ENCODE results near the gene TKFC.

DNA sequence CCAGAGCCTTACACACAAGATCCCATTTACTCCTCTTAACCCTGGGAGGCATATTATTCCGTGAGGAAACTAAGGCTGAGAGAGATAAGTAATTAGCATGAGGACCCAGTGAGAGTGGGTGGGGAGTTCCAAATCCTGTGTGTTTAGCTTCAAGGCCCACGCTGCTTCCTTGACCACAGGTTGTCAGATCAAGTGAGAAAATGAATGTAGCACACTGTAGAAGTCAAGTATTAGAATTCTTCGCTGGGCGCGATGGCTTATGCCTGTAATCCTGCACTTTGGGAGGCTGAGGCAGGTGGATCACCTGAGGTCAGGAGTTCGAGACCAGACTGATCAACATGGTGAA is 24.8 kb downstream of the TKFC start:
- TF ChIP-seq POLR2AphosphoS5 (IDR thresholded peaks at IDR 0.05) (no peak), EP300 (IDR thresholded peaks at IDR 0.05) (no peak), POLR2A (IDR thresholded peaks at IDR 0.05) (no peak)
- TF ChIP-seq, protein P1, sequence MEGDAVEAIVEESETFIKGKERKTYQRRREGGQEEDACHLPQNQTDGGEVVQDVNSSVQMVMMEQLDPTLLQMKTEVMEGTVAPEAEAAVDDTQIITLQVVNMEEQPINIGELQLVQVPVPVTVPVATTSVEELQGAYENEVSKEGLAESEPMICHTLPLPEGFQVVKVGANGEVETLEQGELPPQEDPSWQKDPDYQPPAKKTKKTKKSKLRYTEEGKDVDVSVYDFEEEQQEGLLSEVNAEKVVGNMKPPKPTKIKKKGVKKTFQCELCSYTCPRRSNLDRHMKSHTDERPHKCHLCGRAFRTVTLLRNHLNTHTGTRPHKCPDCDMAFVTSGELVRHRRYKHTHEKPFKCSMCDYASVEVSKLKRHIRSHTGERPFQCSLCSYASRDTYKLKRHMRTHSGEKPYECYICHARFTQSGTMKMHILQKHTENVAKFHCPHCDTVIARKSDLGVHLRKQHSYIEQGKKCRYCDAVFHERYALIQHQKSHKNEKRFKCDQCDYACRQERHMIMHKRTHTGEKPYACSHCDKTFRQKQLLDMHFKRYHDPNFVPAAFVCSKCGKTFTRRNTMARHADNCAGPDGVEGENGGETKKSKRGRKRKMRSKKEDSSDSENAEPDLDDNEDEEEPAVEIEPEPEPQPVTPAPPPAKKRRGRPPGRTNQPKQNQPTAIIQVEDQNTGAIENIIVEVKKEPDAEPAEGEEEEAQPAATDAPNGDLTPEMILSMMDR (IDR thresholded peaks at IDR 0.05): no peak
